T47D (cell line): ENCODE data around the gene HPDL.

Source experiments
- DNase-seq, 2 experiments: peaks; one replicate each; pipeline versions ENCODE4 v3.0.0 to v3.0.0-alpha.2; 2011 to 2012; ENCODE audit warnings: low read depth in 1 of 2, low spot score in 1 of 2
- JUND ChIP-seq: IDR thresholded peaks from 2 replicates; pipeline ENCODE4 v1.6.1; 2012; ENCODE audit warnings: low read depth
- in situ Hi-C: cut with HindIII; loops from 2 replicates; pipeline ENCODE4 v1.10.0; 2016; ENCODE audit warnings: low sequenced_read_pairs, low pct_unique_long_range_greater_than_20kb

HPDL gene

GRCh38 chr1:45373573-45373972 lies 46.9 kb downstream of the HPDL start:
- no peak for TF ChIP-seq JUND
- no peak for DNase-seq
- in situ Hi-C loops = no loop called here

- in situ Hi-C loops = no loop called here
- DNase-seq = no peak
- TF ChIP-seq JUND = no peak
Measured at GRCh38 chr1:45375104-45376090, 48.7 kb downstream of the HPDL start.

GRCh38 chr1:45378184-45378583 lies 51.5 kb downstream of the HPDL start:
- no peak for DNase-seq
- in situ Hi-C loops = no loop called here
- no peak for TF ChIP-seq JUND
